Subcutaneous adipose tissue (tissue), 4 donors: ENCODE data around the gene SLC38A11. TPM values are rescaled to one million over a fixed set of nuclear protein-coding genes. Genes with fewer than 3 reads are reported as not detected.

Source experiments
- CTCF ChIP-seq: fragments of 450-650 bp; IDR thresholded peaks from one replicate; pipeline ENCODE4 v1.5.1; 2016; ENCODE audit warnings: low read depth, mild to moderate bottlenecking, control low read depth, antibody characterized with exemption, moderate library complexity
- total RNA-seq, 4 donors: library from RNA; depleted of rRNA; stranded (reverse); fragments of >200 nt; gene quantifications; one replicate each; pipeline ENCODE4 v1.1.0, GENCODE V29; 2016

The SLC38A11 gene
- total RNA-seq, 4 donors from 2014 or later = 1.7 to 2.2 (median 2.2) TPM

- no peak for TF ChIP-seq CTCF
These were observed 12.5 kb upstream of the SLC38A11 start for GRCh38 chr2:164967781-164968228.

DNA sequence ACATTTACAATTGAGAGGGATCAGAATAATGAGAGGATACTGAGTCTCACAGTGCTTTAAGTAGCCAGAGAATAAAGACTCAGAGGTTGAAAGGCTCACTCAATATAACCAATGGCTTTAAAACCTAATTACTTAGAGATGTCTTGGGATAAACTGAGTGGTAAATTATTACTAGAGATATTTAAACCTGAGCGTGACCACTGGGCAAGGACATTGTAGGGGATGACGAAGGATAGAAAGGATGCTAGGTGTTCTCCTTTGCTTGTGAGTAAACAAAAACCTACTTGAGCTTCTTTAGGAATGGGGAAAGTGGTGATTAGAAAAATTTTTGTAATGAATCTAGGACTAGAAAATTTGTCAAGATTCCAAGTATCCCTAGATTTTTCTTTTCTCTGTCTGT, 12.0 kb upstream of the SLC38A11 start:
- no peak for TF ChIP-seq CTCF

DNA sequence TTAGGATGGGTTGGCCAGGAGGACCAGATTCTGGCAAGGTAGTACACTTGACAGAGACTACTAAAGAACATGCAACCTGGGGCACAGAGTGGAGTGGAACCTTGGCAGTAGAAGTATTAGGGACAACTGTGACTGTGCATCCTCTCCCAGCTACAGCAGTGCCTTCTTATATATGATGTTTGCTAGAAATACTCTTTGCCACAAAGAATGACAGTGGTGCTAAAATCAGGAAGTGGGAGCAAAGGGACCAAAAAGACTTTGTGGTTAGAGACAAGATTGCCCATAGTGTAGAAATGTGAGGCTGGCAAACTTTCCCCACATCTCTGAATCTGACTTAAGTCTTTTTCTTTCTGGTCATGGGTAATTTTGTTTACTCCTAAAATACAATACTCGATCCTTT, 9.4 kb upstream of the SLC38A11 start:
- no peak for TF ChIP-seq CTCF

DNA sequence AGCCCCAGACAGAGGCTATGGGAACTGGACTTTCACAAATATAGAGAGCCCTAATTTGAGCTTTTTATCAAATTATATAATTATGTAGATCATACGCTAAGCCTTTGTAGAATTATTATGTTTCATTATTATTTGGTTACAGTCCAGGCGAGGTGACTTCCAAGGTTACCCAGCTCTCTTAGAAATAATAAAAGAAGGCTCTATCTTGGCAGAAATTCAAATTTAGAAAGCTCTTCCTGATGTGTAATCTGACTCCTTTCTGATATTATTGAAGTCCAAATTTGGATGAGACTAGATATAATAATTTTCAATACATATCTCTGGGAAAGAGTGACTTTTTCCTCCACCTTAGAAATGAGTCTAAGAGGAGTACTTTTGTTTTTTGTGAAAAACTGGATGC, 4.8 kb upstream of the SLC38A11 start:
- TF ChIP-seq CTCF = no peak

GRCh38 chr2:164954186-164954585, 1.1 kb downstream of the SLC38A11 start:
- TF ChIP-seq CTCF = no peak

GRCh38 chr2:164953279-164953678, 2.0 kb downstream of the SLC38A11 start:
- no peak for TF ChIP-seq CTCF

GRCh38 chr2:164952057-164952702, 3.1 kb downstream of the SLC38A11 start:
- no peak for TF ChIP-seq CTCF
